Caco-2 (cell line): ENCODE results near the gene FAM193A. TPM values are rescaled to one million over a fixed set of nuclear protein-coding genes. Genes with fewer than 3 reads are reported as not detected.

Experiments used
- BruUV-seq: library from RNA; stranded (reverse); fragments of 400-500 nt; replicated peaks from 2 replicates; lab custom pipeline; 2021; lab: Mats Ljungman, UMichigan
- CTCF ChIA-PET: fragments of 300-600 bp; sonication (Branson Sonifier 250); formaldehyde crosslinking; loops from one replicate; lab custom pipeline; 2022; ENCODE audit warnings: antibody characterized with exemption; lab: Charles Lee
- POLR2A ChIA-PET: fragments of 300-600 bp; sonication (Branson Sonifier 250); formaldehyde crosslinking; loops from one replicate; lab custom pipeline; 2022; ENCODE audit warnings: antibody characterized with exemption; lab: Charles Lee
- DNase-seq, 2 experiments: peaks; one replicate each; pipeline versions ENCODE4 v3.0.0 to v3.0.0-alpha.2; 2020 to 2022
- H3K27me3 ChIP-seq: replicated peaks from 2 replicates; pipeline ENCODE4 v1.6.0; 2011; ENCODE audit warnings: low read length; ENCODE audit not compliant: control insufficient read depth, insufficient read depth
- H3K36me3 ChIP-seq: 2 replicates; pipeline ENCODE4 v1.5.1; 2011; ENCODE audit warnings: low read length; ENCODE audit not compliant: control insufficient read depth, insufficient read depth
- H3K4me1 ChIP-seq: fragments of 250-450 bp; sonication (Bioruptor Pico); 2 replicates; pipeline ENCODE4 v1.5.1; 2020; ENCODE audit warnings: mild to moderate bottlenecking
- H3K4me3 ChIP-seq: 2 replicates; pipeline ENCODE4 v1.5.1; 2011; ENCODE audit warnings: low read depth, mild to moderate bottlenecking, control low read depth, low read length
- H3K9me3 ChIP-seq: fragments of 250-450 bp; sonication (Bioruptor Pico); 2 replicates; pipeline ENCODE4 v1.5.1; 2020; ENCODE audit warnings: mild to moderate bottlenecking, moderate library complexity
- H3K27ac Mint-ChIP-seq: one replicate; pipeline ENCODE4 v1.8.0; 2022; ENCODE audit warnings: mixed read lengths; ENCODE audit not compliant: unreplicated experiment
- H3K27me3 Mint-ChIP-seq: one replicate; pipeline ENCODE4 v1.8.0; 2022; ENCODE audit warnings: mixed read lengths; ENCODE audit not compliant: insufficient read depth, unreplicated experiment
- H3K36me3 Mint-ChIP-seq: one replicate; pipeline ENCODE4 v1.8.0; 2022; ENCODE audit warnings: mild to moderate bottlenecking, mixed read lengths; ENCODE audit not compliant: insufficient read depth, unreplicated experiment
- H3K4me1 Mint-ChIP-seq: one replicate; pipeline ENCODE4 v1.8.0; 2022; ENCODE audit warnings: low read depth, mixed read lengths; ENCODE audit not compliant: unreplicated experiment
- H3K4me3 Mint-ChIP-seq: one replicate; pipeline ENCODE4 v1.8.0; 2022; ENCODE audit warnings: mild to moderate bottlenecking, moderate library complexity, mixed read lengths; ENCODE audit not compliant: unreplicated experiment
- H3K9me3 Mint-ChIP-seq: one replicate; pipeline ENCODE4 v1.8.0; 2022; ENCODE audit warnings: mixed read lengths; ENCODE audit not compliant: unreplicated experiment
- CTCF ChIP-seq, 2 experiments: fragments of 200-600 bp in 1 of 2; IDR thresholded peaks; 1 replicate in 1 of 2; 2 replicates in 1 of 2; pipeline versions ENCODE4 v1.5.1 to v1.8.0; 2011 to 2022; ENCODE audit warnings: antibody characterized with exemption in 1 of 2, control low read depth in 1 of 2, inconsistent platforms in 1 of 2, low read depth in 1 of 2, low read length in 1 of 2, mild to moderate bottlenecking in 1 of 2, moderate library complexity in 1 of 2; ENCODE audit not compliant: insufficient read depth in 1 of 2, severe bottlenecking in 1 of 2, unreplicated experiment in 1 of 2
- intact Hi-C: fragments of 100-400 bp; cut with micrococcal nuclease; formaldehyde crosslinking; loops from one replicate; pipeline ENCODE4 v1.10.0; 2022; ENCODE audit not compliant: unreplicated experiment
- total RNA-seq: library from RNA; stranded (reverse); gene quantifications from 2 replicates; pipeline ENCODE4 v1.2.3, GENCODE V29; 2022

FAM193A gene
- total RNA-seq, 1 experiment from 2014 or later: 28.7 TPM

GRCh38 chr4:2586502-2586901 is 50.1 kb downstream of the FAM193A start:
- Histone ChIP-seq H3K27me3 (no peaks in the 10 kb centered on the region), H3K36me3 (no peaks in the 10 kb centered on the region), H3K4me1 (peaks cover 10% of the 10 kb centered on the region), H3K4me3 (no peak overlapping the region), H3K9me3 (no peaks in the 10 kb centered on the region)
- intact Hi-C loops: no loop called here
- peaks cover 30% of the 10 kb centered on the region for H3K4me1 Mint-ChIP-seq
- no peak overlapping the region for H3K4me3 Mint-ChIP-seq
- H3K27me3 Mint-ChIP-seq: no peaks in the 10 kb centered on the region
- no peaks in the 10 kb centered on the region for H3K9me3 Mint-ChIP-seq
- H3K27ac Mint-ChIP-seq: no peak overlapping the region
- ChIA-PET POLR2A (no interaction called here), CTCF (no interaction called here)
- H3K36me3 Mint-ChIP-seq: peaks cover 6% of the 10 kb centered on the region
- no peak for TF ChIP-seq CTCF (IDR thresholded peaks at IDR 0.05; ENCODE audit: insufficient read depth in 1 of 2, low read depth in 1 of 2, low read length in 1 of 2, severe bottlenecking in 1 of 2, unreplicated experiment in 1 of 2)
- no TSS peak for BruUV-seq
- no peak for DNase-seq

DNA sequence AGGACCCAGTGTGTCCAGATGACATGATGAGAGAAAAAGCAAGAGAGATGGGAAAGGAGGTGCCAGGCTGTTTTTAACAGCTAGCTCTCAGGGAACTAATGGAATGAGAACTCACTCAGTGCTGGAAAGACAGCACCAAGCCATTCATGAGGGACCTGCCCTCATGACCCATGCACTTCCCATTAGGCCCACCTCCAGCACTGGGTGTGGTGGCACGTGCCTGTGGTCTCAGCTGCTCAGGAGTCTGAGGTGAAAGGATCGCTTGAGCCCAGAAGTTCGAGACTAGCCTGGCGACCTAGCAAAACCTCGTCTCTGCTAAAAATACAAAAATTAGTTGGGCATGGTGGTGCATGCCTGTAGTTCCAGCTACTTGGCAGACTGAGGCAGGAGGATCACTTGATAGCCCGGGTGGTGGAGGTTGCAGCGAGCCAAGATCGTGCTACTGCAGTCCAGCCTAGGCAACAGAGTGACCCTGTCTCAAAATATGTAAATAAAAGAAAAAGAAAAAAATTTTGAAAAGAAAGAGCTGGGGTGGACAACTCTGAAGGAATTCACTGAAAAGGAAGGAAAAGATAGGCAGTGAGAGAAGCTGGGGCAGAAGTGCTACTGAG is 50.9 kb downstream of the FAM193A start:
- no peaks in the 10 kb centered on the region for H3K9me3 Mint-ChIP-seq
- Histone ChIP-seq H3K36me3 (no peaks in the 10 kb centered on the region), H3K9me3 (no peaks in the 10 kb centered on the region), H3K4me1 (peaks cover 10% of the 10 kb centered on the region), H3K27me3 (no peaks in the 10 kb centered on the region), H3K4me3 (no peak overlapping the region)
- intact Hi-C loops: no loop called here
- BruUV-seq: no TSS peak
- H3K27ac Mint-ChIP-seq: no peak overlapping the region
- POLR2A ChIA-PET: interaction anchor here (1.1 kb wide), 1 partner anchor 51 kb away, joined by 6 read pairs; no protein-coding TSS in a partner anchor
- DNase-seq: no peak
- H3K27me3 Mint-ChIP-seq: no peaks in the 10 kb centered on the region
- no peak for TF ChIP-seq CTCF (IDR thresholded peaks at IDR 0.05; ENCODE audit: insufficient read depth in 1 of 2, low read depth in 1 of 2, low read length in 1 of 2, severe bottlenecking in 1 of 2, unreplicated experiment in 1 of 2)
- H3K4me1 Mint-ChIP-seq: peaks cover 24% of the 10 kb centered on the region
- peaks cover 6% of the 10 kb centered on the region for H3K36me3 Mint-ChIP-seq
- no peak overlapping the region for H3K4me3 Mint-ChIP-seq
- CTCF ChIA-PET: no interaction called here

GRCh38 chr4:2588259-2588658 is 51.8 kb downstream of the FAM193A start:
- no TSS peak for BruUV-seq
- Mint-ChIP-seq H3K36me3 (peaks cover 11% of the 10 kb centered on the region), H3K27me3 (no peaks in the 10 kb centered on the region), H3K9me3 (no peaks in the 10 kb centered on the region), H3K4me1 (peaks cover 17% of the 10 kb centered on the region), H3K27ac (no peak overlapping the region), H3K4me3 (no peak overlapping the region)
- DNase-seq: no peak
- CTCF ChIA-PET: no interaction called here
- intact Hi-C loops: no loop called here
- no peak for TF ChIP-seq CTCF (IDR thresholded peaks at IDR 0.05; ENCODE audit: insufficient read depth in 1 of 2, low read depth in 1 of 2, low read length in 1 of 2, severe bottlenecking in 1 of 2, unreplicated experiment in 1 of 2)
- no peaks in the 10 kb centered on the region for H3K36me3 ChIP-seq
- POLR2A ChIA-PET: interaction anchor here (1.1 kb wide), 1 partner anchor 52 kb away, joined by 6 read pairs; no protein-coding TSS in a partner anchor
- H3K4me3 ChIP-seq: no peak overlapping the region
- H3K9me3 ChIP-seq: no peaks in the 10 kb centered on the region
- H3K27me3 ChIP-seq: no peaks in the 10 kb centered on the region
- H3K4me1 ChIP-seq: peaks cover 5% of the 10 kb centered on the region
